CMK (cell line): ENCODE results near the gene ENOX2.
A peak's percentile ranks its signal among the peaks of the same experiment; 100 is the strongest.
"Not testable (repeated sequence)": the region's sequence is repeated elsewhere in the genome, so short reads cannot be mapped to it uniquely, and the experiment has no call there.

Experiments
- DNase-seq: peaks from one replicate; pipeline ENCODE4 v3.0.0-alpha.2; 2010; ENCODE audit warnings: low read depth

ENOX2 gene

DNA sequence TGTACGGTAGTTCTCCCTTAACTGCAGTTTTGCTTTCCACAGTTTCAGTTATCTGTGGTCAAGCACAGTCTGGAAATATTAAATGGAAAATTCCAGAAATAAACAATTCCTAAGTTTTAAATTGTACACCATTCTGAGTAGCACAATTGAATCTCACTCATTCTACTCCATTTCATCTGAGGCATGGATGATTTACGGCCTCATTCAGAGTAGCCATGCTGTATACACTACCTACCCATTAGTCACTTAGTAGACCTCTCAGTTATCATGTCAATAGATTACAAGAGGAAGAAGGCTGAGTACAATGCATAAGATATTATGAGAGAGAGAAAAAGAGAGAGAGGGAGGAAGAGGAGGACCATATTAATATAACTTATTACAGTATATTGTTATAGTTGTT, 77.5 kb downstream of the ENOX2 start:
- no peak for DNase-seq

DNA sequence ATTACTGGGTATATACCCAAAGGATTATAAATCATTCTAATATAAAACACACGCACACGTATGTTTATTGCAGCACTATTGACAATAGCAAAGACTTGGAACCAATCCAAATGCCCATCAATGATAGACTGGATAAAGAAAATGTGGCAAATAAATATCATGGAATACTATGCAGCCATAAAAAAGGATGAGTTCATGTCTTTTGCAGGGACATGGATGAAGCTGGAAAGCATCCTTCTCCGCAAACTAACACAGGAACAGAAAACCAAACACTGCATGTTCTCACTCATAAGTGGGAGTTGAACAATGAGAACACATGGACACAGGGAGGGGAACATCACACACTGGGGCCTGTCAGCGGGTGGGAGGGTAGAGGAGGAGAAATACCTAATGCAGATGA, 83.6 kb downstream of the ENOX2 start:
- DNase-seq: not testable (repeated sequence)

DNA sequence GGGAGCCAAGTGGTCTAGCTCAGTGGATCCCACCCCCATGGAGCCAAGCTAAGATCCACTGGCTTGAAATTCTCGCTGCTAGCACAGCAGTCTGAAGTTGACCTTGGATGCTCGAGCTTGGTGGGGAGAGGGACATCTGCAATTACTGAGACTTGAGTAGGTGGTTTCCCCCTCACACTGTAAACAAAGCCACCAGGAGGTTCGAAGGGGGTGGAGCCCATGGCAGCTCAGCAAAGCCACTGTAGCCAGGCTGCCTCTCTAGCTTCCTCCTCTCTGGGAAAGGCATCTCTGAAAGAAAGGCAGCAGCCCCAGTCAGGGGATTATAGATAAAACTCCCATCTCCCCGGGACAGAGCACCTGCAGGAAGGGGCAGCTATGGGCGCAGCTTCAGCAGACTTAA, 89.1 kb downstream of the ENOX2 start:
- not testable (repeated sequence) for DNase-seq

DNA sequence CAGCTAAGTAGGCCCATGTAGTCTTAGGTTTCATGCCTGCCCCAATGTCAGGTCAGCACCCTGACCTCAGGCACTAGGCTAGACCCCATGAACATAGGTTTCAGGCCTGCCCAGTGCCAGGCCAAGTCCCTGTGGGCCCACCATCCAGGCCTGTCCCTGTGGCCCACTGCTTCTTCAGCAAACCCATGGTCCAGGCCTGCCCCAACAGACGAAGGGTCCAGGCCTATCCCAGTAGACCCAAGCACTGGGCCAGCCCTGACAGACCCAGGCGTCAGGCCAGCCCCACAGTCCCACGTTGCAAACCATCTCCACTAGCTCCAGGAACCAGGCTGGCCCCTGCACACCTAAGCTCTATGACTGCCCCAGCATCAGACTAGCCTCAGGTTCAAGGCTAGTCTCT, 92.4 kb downstream of the ENOX2 start:
- no peak for DNase-seq

DNA sequence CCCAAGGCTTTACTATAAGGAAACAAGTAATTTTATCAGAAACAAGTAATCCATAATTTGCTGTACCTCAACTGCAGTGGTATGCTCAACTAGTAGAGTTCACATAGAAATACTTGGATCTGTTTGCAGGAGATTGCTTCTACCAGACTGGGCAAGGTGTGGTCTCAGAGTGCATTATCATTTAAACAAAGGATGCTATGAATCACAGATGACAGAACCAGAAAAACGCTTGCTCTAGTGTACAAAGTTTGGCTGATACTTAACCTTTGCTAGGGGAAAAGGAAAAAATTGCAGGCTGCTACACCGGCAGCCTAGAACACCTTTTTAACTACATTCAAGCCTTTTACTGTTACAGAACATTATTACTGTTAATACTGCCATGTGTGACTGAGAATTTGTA, 97.1 kb downstream of the ENOX2 start:
- DNase-seq: no peak

DNA sequence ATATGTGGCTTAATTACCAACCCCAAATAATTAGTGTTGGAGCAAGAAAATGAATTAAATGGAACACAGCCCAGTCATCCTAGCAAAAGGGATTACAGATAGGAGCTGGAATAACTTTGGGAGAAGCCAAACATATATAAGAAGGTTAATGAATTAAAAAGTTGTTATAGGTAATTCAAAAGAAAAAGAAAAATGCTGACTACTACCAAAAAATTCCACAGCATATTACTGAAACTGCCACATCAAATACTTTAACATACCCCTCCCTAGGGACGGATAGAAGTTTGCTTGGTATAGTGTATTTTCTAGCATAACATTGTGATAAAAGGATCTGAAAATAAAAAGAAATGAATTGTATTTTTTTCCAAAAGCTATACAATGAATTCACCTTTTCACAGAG, 99.5 kb downstream of the ENOX2 start:
- DNase-seq: no peak

DNA sequence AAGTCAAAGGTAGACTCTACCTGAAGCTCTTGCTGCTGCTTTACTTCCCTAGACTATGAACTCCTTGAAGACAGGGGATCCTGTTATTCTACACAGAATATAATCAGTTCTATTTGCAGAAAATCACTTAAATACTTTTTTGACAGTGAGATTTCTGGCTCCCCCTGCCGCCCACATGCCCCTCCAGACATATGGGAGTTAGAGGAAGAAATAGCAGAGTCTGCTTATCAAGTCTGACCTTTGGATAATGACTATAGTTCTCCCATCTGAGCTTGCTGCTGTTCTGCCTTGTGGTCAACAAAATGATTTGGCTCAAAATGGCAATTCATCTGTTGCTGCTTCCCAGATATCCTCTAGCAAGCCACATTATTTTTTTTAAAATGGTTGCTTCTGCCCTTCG, 101.1 kb downstream of the ENOX2 start:
- DNase-seq: peak; percentile 27

DNA sequence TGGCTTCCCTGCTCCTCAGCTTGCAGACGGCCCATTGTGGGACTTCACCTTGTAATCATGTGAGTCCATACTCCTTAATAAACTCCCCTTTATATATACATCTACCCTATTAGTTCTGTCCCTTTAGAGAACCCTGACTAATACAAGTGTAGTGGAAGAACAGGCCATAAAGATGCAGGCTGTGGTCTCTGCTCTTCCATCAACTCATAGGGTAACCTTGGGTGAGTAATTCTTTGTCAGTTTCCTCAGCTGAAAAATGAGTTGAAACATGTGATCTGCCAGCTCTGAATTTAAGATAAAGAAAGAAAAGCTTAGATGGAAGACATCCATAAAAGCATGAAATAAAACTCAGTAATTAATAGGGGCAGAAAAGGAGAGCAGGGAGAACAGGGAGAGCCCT, 103.6 kb downstream of the ENOX2 start:
- DNase-seq: no peak

DNA sequence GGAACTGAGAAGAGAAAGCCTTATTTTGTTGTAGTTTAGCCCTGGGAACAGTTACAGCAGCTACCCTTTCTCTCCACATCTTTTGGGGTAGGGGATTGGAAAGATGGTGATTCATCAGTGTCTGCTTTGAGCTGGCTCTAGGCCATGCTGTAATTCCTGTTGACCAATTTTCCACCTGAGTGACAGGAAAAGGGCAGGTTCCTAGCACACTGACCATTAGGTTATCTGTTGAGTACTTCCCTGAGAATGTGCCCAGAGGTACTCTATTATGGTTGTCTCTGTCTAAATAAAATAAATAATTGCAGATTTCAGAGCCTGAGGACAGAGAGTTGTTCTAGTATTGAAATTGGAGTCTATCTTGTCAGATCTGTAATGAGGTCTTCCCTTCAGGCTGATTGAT, 109.0 kb downstream of the ENOX2 start:
- no peak for DNase-seq

DNA sequence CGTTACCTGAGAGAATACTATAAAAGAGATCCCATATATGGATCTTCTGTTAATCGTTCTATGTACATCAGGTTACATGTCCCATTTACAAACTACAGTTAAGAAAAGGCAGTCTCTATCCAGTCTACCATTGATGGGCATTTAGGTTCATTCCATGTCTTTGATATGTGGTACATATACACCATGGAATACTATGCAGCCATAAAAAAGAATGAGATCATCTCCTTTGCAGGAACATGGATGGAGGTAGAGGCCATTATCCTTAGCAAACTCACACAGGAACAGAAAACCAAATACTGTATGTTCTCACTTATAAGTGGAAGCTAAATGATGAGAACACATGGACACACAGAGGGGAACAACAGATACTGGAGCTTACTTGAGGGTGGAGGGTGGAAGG, 111.1 kb downstream of the ENOX2 start:
- not testable (repeated sequence) for DNase-seq

DNA sequence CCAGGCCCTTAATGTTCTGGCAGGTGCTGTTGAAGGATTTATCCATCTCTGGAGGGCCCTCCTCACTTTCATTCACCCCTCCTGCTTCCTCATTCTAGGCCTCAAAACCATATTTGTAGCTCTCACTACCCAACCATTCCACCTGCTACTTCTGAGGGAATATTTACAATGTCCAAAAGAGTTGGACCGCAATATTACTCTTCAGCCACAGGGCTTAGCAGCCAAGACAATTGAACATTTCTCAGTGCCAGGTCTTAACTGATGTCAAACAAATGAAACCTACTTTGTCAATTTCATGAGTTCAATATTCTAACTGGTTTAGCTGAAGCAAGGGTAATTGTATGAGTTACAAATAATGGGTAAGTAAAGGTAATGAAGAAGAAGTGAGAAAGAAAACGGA, 113.2 kb downstream of the ENOX2 start:
- DNase-seq: no peak

DNA sequence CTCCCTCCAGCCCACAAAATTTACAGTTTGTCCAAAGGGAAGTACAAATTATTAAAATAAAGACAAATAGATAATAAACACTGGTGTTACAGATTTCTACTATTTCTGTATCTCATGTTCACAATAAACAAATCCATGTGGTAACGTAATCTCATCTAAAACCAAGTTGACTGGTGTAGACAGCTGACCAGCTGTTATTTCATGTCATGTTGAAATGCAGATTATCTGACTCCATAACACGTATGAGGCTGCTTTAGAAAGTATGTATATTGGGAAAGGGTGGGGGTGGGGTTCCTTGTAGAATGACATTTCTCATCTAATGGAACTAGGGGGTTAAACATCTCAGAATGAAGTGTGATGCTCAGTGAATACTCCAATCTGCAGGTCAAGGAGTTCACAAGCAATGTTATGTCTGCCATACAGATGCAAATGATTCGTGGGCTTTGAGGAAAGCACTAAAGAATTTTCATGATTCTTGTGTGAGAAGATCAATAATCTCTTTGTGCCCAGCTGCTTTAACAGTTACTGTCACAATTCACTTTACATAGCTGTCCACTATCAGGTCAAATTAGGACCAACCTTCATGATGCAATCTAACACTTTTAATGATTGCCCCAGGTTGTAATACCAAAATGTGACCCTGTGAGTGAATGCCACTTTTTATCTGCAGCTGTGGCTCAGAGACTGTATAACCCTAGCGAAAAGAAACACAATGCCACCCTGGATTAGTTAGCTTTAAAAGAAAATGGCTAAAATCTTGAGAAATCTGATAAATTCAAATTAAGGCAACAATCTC, 114.0 kb downstream of the ENOX2 start:
- no peak for DNase-seq

DNA sequence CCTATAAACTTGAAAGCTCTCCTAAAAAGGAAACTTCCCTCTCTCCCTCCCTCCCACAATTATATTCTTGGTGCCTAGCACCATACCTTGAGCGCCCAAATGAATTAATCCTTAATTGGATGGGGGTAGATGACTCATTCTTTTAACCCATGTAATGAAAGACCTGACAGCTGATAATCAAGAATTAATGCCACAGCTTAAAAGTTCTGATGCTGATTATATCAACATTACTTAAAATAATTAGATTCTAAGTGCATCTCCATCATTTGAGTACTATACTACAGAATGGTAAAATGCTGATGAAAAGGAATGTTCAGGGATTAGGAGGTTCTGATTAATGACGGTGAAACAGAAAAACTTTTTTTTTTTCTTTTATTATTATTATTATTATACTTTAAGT, 117.0 kb downstream of the ENOX2 start:
- no peak for DNase-seq

DNA sequence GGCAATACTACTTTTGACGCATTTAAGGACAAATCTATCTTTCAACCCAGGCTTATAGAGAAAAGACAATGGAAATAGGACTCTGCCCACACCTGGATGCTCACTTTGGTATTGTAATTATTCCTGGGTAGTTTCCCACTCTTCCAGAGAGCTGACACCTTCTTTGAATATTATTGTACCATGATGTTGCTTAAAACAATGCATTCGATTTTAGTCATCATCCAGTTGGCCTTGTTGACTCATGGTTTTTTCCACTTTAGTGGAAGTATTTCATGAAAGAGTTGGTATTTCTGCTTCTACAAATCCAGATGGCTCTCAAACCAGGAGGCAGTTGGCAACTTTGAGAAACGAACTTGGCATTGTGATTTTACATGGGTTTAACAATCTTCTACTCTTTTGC, 124.2 kb downstream of the ENOX2 start:
- DNase-seq: no peak

DNA sequence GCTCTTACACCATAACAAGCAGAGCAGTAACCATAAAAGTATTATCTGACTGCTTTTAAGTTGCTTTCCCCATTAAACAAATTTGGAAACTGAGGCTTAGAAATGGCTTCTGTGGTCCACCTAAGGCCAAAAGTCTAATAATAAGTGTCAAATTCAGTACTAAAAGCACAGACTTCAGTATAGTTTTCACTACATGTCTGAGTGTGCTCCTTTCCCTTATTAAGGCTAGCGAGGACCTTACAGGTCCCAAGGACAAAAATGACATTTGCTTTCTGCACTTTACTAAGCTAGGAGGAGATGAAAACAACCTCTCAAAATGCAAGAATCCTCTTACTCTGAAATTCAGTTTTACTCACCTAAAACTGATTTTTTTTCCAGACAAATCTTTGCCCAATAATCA, 127.2 kb downstream of the ENOX2 start:
- no peak for DNase-seq

DNA sequence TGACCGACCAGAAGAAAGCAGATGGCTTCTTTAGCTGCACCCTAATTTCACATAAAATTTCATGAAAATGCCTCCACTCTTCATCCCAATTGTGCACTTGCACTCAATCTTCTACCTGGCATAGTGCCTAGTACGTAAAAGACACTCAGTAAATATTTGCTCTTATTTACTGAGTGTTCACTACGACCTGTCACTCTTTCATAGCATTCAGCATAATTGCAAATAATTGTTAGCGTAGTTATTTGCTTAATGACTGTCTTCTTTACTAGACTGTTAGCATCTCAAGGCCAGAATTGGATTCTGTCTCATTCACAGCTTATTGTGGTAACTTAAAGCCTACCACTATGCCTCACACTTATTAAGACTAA, 130.2 kb downstream of the ENOX2 start:
- DNase-seq: no peak

DNA sequence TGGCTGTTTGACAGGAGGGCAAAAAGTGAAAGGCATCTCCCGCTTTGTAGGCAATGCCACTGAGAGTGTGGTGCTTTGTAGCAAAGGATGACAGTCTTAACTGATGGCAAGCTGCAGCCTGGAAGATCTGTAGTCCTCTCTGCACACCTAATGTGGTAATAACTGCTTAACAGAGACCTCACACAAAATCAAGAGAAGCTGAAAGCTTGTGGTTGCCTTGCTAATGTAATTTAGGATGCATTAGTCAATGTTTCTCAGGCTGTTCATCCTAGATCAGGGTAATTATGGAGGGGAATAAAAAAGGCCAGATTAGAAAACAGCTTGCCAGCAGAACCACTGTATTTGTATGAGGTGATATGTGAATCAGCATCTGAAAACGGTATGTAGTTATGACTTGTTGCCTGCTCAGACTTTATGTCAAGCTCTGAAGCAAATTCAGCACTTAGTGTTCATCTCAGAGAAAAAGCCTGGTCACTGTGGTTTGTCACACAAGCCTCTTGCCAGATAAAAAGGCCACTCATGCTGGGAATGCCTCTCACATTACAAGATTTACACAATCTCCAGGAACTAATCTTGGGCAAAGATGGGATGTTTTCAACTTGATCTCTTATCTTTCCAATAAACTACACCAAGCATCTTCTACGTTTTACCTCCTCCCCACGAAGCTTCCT, 130.8 kb downstream of the ENOX2 start:
- DNase-seq: no peak

DNA sequence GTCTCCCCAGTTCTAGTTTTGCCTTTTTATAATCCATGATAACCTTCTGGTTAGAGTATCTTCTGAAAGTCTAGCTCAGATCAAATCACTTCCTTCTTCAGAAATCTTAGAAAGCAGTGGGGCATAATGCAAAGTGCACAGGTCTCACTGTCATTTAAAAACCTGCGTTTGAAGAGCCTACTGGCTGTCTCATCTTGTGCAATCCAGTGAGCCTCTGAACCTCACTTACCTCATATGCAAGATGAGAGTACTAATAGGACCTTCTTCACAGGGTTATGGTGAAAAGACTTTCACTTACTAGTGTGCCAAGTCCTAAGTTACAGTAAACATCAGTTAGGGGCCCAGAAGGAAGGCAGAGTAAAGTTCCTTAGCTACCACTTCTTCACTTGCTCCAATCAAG, 131.4 kb downstream of the ENOX2 start:
- no peak for DNase-seq

DNA sequence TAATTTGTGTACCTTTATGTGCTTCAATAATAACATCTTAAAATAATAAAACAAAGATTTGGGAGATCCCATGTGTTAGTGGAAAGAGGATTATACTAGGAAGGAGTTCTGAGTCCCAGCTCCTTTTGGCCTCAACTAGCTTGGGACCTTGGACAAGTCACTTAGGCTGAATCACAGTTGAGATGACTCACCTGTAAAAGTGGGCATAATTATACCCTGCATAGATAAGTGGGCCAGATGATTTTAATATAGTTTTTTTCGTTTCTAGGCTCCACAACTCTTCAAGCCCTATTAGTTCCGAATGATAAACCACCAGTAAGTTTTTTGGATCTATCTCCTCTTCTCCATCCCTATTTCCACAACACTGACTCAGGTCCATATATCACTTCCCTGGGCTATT, 131.8 kb downstream of the ENOX2 start:
- no peak for DNase-seq

DNA sequence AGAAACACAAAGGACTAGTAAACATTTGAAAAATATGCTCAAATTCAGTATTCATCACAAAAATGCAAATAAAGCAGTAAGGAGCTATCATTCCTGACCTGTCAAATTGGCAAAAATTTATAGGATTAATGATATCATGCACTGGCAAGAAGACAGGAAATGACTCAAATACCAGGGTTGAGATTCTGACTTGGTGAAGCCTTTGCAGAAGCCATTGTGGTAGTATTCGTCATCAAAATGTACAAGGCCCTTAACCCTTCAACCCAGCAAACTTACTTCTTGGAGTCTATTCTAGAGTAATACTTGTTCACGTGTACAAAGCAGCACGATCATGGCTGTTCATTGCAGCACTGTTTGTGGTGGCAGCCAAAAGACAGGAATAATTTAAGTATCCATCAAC, 132.4 kb downstream of the ENOX2 start:
- DNase-seq: no peak

DNA sequence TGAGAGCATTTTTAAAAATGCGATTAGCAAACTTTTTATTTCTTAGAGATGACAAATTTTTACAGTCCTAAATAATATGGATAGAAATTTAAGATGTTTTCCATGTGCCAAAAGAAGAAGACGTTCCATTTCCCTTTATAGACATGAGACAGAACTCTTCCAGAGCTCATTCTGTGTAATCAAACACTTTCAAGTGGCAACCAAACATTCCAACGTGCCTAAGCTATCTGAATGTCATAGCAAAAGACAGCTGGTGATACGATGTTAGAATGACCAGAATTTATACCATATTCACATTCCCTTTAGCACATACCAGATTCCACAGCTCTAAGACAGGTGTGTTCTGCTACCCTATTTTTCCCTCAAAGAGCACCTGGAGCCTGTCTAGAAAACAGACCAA, 133.2 kb downstream of the ENOX2 start:
- no peak for DNase-seq

DNA sequence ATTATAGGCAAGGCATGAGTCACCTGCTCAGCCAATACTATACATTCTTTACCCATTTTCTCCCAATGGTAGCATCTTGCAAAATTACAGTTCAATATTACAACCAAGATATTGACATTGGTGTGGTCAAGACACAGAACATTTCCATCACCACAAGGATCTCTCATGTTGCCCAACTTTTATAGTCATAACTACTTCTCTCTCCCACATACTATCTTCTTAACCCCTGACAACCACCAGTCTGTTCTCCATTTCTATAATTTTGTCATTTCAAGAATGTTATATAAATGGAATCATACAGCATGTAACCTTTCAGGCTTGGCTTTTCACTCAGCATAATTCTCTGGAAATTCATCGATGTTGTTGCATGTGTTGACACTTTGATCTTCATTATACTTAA, 144.9 kb downstream of the ENOX2 start:
- no peak for DNase-seq

DNA sequence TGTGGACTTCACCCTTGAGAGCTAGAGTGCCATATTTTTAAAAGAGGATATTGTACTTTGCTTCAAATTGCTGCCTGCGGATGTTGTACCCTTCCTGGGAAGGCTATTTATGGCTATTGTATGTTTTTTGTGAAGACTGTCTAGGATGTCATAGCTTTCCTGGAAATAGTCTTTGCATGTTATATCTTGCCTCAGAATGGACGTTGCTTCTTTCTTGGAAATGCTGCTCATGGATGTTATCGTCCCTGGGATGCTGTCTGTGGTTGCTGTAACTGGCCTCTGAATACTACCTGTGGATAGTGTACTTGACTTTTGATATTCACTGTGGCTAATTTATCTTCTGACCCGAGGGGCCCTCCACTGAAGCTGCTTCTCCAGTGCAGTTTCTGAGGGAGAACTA, 146.8 kb downstream of the ENOX2 start:
- DNase-seq: no peak

DNA sequence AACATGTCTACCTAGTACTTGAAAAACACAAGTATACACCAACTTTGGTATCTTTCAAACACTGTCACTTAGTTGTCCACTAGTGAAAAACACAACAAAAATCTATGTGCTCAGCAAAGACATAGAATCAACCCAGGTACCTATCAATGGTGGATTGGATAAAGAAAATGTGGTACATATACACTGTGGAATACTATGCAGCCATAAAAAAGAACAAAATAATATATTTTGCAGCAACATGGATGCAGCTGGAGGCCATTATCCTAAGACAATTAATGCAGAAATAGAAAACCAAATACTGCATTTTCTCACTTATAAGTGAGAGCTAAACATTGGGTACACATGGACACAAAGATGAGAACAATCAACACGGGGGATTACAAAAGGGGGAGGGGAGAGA, 148.7 kb downstream of the ENOX2 start:
- no peak for DNase-seq
